GM18502 (cell line): Measurements from ENCODE around the gene OR2V1.
"Not testable (repeated sequence)": the region's sequence is repeated elsewhere in the genome, so short reads cannot be mapped to it uniquely, and the experiment has no call there.

Source experiments
- ATAC-seq: cut with Tn5 transposase; IDR thresholded peaks from one replicate; pipeline ENCODE4 v1.9.1; 2021; ENCODE audit warnings: mild to moderate bottlenecking; ENCODE audit not compliant: unreplicated experiment, poor library complexity

OR2V1 gene

GRCh38 chr5:181160755-181161533 lies 30.0 kb upstream of the OR2V1 start:
- peak; percentile 37 for ATAC-seq

- ATAC-seq, result peak; percentile 59
Observed at GRCh38 chr5:181160152-181160754, 29.3 kb upstream of the OR2V1 start.

GRCh38 chr5:181159286-181160151 lies 28.6 kb upstream of the OR2V1 start:
- peak; percentile 62 for ATAC-seq

DNA sequence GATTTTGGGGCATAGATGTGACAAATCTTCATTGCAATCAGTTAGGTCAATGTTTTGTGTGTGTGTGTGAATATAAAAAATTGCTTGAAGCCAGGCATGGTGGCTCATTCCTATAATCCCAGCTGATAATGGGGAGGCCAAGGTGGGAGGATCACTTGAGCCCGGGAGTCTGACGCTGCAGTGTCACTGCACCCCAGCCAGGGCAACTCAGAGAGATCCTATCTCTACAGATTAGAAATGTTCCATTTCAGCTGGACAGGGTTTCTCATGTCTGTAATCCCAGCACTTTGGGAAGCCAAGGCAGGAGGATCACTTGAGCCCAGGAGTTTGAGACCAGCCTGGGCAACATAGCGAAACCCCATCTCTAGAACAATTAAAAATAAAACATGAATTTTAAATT lies 27.9 kb upstream of the OR2V1 start:
- no peak for ATAC-seq

DNA sequence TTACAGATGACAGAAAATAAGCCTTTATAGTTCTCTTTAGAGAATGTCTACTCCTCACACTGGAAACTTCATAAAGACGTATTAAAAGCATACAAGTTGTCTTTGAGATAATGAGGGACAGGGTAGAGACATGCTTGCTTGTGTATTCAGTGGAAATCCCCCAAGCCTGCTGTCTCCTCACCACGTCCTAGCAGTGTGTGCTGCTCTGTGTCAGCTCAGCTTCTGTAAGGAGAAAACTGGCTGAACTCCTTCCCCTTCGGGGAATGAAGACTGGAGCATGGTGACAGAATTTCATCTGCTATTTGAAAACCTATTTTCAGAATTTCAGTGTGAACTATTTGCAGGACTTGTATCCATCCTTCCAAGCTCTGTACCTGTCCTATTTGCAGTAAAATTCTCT lies 25.8 kb upstream of the OR2V1 start:
- no peak for ATAC-seq

GRCh38 chr5:181153814-181154213 lies 22.8 kb upstream of the OR2V1 start:
- no peak for ATAC-seq

DNA sequence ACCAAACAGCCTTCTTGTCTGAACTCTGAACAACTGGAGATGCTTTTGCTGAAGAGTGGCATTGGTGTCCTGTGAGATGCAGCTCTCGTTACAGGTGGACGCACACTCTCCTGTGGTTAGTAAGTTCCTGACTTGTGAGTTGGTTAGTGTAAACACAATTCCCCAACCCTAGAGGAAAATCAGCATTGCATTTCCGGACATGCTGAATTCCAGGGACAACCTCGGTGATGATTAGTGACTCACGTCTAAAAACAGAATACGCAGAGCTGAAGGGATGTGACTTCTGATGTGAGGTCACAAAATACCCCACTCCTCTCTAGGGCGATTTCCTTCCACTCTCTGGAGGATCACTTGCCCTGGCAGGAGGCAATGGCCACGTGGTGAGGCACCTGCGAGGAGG lies 21.4 kb upstream of the OR2V1 start:
- ATAC-seq, result no peak

- no peak for ATAC-seq
Observed at GRCh38 chr5:181151146-181151545, 20.2 kb upstream of the OR2V1 start.

GRCh38 chr5:181149806-181150733 lies 19.1 kb upstream of the OR2V1 start:
- no peak for ATAC-seq

- ATAC-seq, result no peak
Observed at GRCh38 chr5:181149355-181149754, 18.4 kb upstream of the OR2V1 start.

GRCh38 chr5:181146927-181147636 lies 16.1 kb upstream of the OR2V1 start, which contains the start of gene OR2V2:
OR2V2 (plus strand) TSS chr5:181147586; CDS start chr5:181154943, 7,357 bp downstream.
- ATAC-seq, result not testable (repeated sequence)

DNA sequence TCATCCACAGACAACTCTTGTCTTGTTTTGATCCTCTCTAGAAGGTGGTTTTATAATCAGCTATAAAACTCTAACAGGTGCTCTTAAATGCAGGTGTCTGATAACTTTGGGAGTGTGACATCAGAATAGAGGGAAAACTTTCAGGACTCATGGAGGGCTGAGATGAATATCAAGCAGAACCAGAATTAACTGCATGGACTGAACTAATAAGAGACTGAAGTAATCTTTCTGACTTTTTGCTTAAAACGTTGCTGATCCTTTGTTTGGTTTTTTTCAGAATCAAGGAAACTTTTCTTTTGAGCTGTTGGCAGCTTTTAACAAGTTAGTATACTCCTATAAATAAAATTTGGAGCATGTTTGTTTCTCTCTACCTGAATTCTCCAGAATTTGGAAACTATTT lies 14.2 kb upstream of the OR2V1 start:
- ATAC-seq, result no peak

- no peak for ATAC-seq
Observed at GRCh38 chr5:181142054-181142453, 11.1 kb upstream of the OR2V1 start.

DNA sequence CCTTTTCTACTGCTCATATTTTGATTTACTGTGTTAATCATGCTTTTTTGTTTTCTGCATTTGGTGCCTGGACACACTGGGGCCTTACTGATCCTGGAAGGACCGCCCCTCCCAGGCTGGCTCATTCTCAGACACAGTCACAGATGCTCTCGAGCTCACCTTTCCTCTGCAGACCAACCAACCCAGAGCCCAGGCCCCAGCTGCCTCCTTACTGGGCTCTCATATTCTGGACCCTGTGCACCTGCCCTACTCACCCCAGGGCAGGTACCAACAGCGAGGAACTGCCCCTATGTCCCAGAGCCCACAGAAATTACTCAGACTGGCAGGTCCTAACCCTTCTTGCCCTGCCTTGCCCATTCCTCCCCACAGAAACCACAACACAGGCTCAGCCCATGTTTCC lies 9.8 kb upstream of the OR2V1 start:
- no peak for ATAC-seq

- ATAC-seq, result no peak
Observed at GRCh38 chr5:181138258-181138657, 7.3 kb upstream of the OR2V1 start.

- ATAC-seq, result no peak
Observed at GRCh38 chr5:181136361-181136955, 5.5 kb upstream of the OR2V1 start.

DNA sequence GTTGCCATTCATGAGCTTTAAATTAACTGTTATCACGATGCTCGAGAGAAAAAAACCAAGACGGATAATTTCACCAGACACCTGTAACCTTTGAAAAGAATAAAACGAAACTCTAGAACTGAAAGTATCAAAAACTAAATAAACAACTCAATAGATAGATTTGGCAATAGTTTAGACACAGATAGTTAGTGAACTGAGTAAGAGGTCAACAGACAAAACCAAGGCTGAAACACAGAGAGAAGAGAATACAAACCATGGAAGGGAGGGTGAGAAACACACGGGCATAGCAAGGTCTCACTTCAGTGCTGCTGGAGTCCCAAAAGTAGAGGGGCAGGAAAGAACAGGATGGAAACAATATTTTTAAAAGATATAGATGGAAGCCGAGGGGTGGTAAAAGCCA lies 3.3 kb upstream of the OR2V1 start:
- ATAC-seq, result no peak

DNA sequence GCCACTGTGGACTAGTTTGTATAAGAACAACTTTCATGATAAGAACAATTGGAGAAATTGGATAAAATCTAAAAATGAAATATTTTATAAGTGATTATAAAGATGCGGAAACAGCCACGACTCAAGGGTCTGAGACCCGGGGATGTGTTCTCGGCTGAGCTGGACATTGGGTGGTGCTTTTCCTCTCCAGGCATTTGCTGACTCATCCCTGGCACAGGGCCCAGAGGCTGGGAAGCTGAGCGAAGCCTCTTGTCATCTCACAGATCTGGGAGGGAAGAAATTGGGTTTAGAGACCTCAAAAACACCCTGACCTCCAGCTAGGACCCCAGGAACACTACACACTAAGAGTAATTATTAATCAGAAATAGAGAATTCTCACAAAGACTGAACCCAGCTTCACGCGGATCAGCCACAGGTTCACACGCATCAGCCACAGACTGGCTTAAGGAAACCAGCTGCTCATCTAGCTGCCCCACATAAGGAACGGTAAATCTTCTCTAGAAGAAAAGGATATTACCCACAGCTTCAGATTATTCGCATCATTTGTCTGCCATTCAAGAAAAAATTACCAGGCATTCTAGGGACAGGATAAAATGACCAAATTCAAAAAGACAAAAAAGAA lies 2.8 kb upstream of the OR2V1 start:
- ATAC-seq, result no peak

DNA sequence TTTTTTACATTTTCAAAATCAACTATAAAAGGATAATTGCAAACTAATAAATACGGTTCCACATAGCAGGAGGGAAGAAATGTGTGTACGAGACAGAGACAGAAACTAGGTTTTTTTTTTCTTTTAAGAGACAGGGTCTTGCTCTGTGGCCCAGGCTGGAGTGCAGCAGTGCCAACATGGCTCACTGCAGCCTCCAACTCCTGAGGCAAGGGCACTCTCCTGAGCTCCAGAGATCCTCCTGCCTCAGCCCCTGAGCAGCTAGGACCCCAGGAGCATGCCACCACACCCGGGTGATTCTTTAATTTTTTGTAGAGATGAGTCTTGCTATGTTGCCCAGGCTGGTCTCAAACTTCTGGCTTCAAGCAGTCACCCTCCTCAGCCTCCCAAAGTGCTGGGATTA lies 2.1 kb upstream of the OR2V1 start:
- ATAC-seq, result no peak
